SU-DHL-6 (cell line): ENCODE measurements around the gene APBB1.

Experiments used
- EZH2phosphoT487 ChIP-seq: fragments of 200-600 bp; sonication (generic), shearing (Covaris generic); conservative IDR thresholded peaks from 2 replicates; pipeline ENCODE4 v1.6.1; 2018; ENCODE audit warnings: mild to moderate bottlenecking, antibody characterized with exemption, low read length, moderate library complexity, mixed read lengths
- TF ChIP-seq, protein P1 (sequence below): fragments of 200-600 bp; sonication (generic); IDR thresholded peaks from one replicate; pipeline ENCODE4 v1.5.1; 2017; ENCODE audit warnings: antibody characterized with exemption, mild to moderate bottlenecking, low read length, moderate library complexity; ENCODE audit not compliant: insufficient read depth, poor library complexity, severe bottlenecking

DNA sequence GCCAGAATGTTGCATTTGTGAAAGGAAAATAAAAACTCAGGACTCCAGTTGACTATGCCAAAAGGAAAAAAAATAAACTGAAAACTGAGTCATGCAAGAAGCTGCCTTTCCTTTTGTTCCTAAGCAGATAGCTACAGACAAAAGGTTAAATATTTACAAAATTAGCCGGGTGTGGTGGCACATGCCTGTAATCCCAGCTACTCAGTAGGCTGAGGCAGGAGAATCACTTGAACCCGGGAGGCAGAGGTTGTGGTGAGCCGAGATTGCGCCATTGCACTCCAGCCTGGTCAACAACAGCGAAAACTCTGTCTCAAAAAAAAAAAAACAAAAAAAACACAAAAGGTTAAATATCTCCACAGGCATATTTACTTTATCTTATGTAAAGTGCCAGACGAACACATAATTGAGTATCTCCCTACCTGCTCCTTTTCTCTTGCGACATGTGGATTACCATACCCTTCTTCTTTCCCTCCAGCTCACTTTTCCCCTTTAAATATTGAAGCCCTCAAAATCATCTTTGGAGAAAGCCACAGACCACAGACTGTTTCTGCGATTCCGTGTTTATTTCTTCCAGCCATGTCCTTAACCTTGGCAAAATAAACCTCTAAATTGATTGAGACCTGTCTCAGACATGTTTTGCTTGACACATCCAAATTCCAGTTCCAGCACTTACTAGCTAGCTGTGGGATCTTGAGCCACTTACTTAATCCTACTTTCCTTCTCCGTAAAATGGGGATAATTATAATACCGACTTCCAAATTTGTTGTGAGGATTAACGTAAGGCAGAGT, 30.9 kb downstream of the APBB1 start:
- TF ChIP-seq, protein P1, sequence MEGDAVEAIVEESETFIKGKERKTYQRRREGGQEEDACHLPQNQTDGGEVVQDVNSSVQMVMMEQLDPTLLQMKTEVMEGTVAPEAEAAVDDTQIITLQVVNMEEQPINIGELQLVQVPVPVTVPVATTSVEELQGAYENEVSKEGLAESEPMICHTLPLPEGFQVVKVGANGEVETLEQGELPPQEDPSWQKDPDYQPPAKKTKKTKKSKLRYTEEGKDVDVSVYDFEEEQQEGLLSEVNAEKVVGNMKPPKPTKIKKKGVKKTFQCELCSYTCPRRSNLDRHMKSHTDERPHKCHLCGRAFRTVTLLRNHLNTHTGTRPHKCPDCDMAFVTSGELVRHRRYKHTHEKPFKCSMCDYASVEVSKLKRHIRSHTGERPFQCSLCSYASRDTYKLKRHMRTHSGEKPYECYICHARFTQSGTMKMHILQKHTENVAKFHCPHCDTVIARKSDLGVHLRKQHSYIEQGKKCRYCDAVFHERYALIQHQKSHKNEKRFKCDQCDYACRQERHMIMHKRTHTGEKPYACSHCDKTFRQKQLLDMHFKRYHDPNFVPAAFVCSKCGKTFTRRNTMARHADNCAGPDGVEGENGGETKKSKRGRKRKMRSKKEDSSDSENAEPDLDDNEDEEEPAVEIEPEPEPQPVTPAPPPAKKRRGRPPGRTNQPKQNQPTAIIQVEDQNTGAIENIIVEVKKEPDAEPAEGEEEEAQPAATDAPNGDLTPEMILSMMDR: no peak
- TF ChIP-seq EZH2phosphoT487: no peak
